CD14-positive monocyte (primary cell): ENCODE results near the gene LENG9. TPM values are rescaled to one million over a fixed set of nuclear protein-coding genes. Genes with fewer than 3 reads are reported as not detected.

Experiments used
- DNase-seq, 3 donors: peaks; one replicate each; pipeline ENCODE4 v3.0.0-alpha.2; 2011 to 2022
- H2AFZ ChIP-seq: 2 replicates; pipeline ENCODE4 v1.6.0; 2012; ENCODE audit warnings: mild to moderate bottlenecking, low read depth, low read length, inconsistent platforms; ENCODE audit not compliant: insufficient read depth, poor library complexity, severe bottlenecking
- H3K27ac ChIP-seq, 2 donors: 1 replicate in 1 of 2; 2 replicates in 1 of 2; pipeline ENCODE4 v1.5.1; 2012 to 2013; ENCODE audit warnings: low read length in 2 of 2, control low read depth in 1 of 2, inconsistent platforms in 1 of 2, low read depth in 1 of 2, mild to moderate bottlenecking in 1 of 2
- H3K27me3 ChIP-seq, 2 donors: one replicate each; pipeline versions ENCODE4 v1.6.0 to v1.6.1; 2011 to 2013; ENCODE audit warnings: low read length in 2 of 2; ENCODE audit not compliant: control insufficient read depth in 2 of 2, insufficient read depth in 2 of 2
- H3K36me3 ChIP-seq, 2 donors: replicated peaks in 1 of 2; 1 replicate in 1 of 2; 2 replicates in 1 of 2; pipeline versions ENCODE4 v1.5.1 to v1.6.1; 2012 to 2013; ENCODE audit warnings: low read length in 2 of 2, control low read depth in 1 of 2, inconsistent platforms in 1 of 2, mild to moderate bottlenecking in 1 of 2; ENCODE audit not compliant: insufficient read depth in 2 of 2, control insufficient read depth in 1 of 2
- H3K4me1 ChIP-seq, 2 donors: 1 replicate in 1 of 2; 2 replicates in 1 of 2; pipeline versions ENCODE4 v1.5.1 to v1.6.1; 2012 to 2013; ENCODE audit warnings: low read length in 2 of 2, control low read depth in 1 of 2, inconsistent platforms in 1 of 2, mild to moderate bottlenecking in 1 of 2, moderate library complexity in 1 of 2; ENCODE audit not compliant: insufficient read depth in 2 of 2, control insufficient read depth in 1 of 2
- H3K4me2 ChIP-seq: replicated peaks from 2 replicates; pipeline ENCODE3; 2012; ENCODE audit warnings: low read length, moderate library complexity, mild to moderate bottlenecking; ENCODE audit not compliant: poor library complexity, severe bottlenecking; ENCODE audit errors: extremely low read depth
- H3K4me3 ChIP-seq, 3 experiments: fragments of 200-600 bp in 1 of 3; sonication (generic) in 1 of 3; replicated peaks in 1 of 3; 1 replicate in 2 of 3; 2 replicates in 1 of 3; pipeline ENCODE4 v1.5.1; 2011 to 2013; ENCODE audit warnings: low read length in 3 of 3, mild to moderate bottlenecking in 3 of 3, control low read depth in 2 of 3, low read depth in 2 of 3, inconsistent platforms in 1 of 3, moderate library complexity in 1 of 3
- H3K79me2 ChIP-seq: 2 replicates; pipeline ENCODE4 v1.6.0; 2012; ENCODE audit warnings: mild to moderate bottlenecking, control low read depth, inconsistent platforms, low read length, moderate library complexity; ENCODE audit not compliant: insufficient read depth
- H3K9ac ChIP-seq: 2 replicates; pipeline ENCODE4 v1.6.0; 2017; ENCODE audit warnings: low read length, mild to moderate bottlenecking; ENCODE audit not compliant: insufficient read depth, poor library complexity, severe bottlenecking
- H3K9me3 ChIP-seq, 2 donors: replicated peaks in 1 of 2; 1 replicate in 1 of 2; 2 replicates in 1 of 2; pipeline versions ENCODE4 v1.5.1 to v1.6.1; 2012 to 2013; ENCODE audit warnings: low read length in 2 of 2, control low read depth in 1 of 2; ENCODE audit not compliant: control insufficient read depth in 1 of 2, insufficient read depth in 1 of 2
- H4K20me1 ChIP-seq: 2 replicates; pipeline ENCODE4 v1.6.0; 2012; ENCODE audit warnings: mild to moderate bottlenecking, low read length, control low read depth, moderate library complexity; ENCODE audit not compliant: insufficient read depth
- H3K27ac Mint-ChIP-seq, 7 donors: one replicate each; pipeline ENCODE4 v1.8.0; 2020; ENCODE audit warnings: mild to moderate bottlenecking in 7 of 7, mixed read lengths in 7 of 7, moderate library complexity in 6 of 7, inconsistent platforms in 2 of 7
- H3K27me3 Mint-ChIP-seq, 3 donors: one replicate each; pipeline ENCODE4 v1.8.0; 2021 to 2022; ENCODE audit warnings: low read depth in 3 of 3, mild to moderate bottlenecking in 3 of 3, mixed read lengths in 3 of 3, moderate library complexity in 3 of 3, inconsistent platforms in 1 of 3
- H3K36me3 Mint-ChIP-seq, 2 donors: one replicate each; pipeline ENCODE4 v1.8.0; 2020; ENCODE audit warnings: mixed read lengths in 2 of 2, inconsistent platforms in 1 of 2, mild to moderate bottlenecking in 1 of 2
- H3K4me1 Mint-ChIP-seq: one replicate; pipeline ENCODE4 v1.8.0; 2020; ENCODE audit warnings: mild to moderate bottlenecking, mixed read lengths
- H3K4me3 Mint-ChIP-seq, 2 donors: one replicate each; pipeline ENCODE4 v1.8.0; 2020; ENCODE audit warnings: mild to moderate bottlenecking in 2 of 2, mixed read lengths in 2 of 2, moderate library complexity in 1 of 2
- H3K9me3 Mint-ChIP-seq, 7 donors: one replicate each; pipeline ENCODE4 v1.8.0; 2020 to 2022; ENCODE audit warnings: mixed read lengths in 7 of 7, mild to moderate bottlenecking in 6 of 7, moderate library complexity in 6 of 7, inconsistent platforms in 2 of 7
- CTCF ChIP-seq: fragments of 200-600 bp; IDR thresholded peaks from one replicate; pipeline ENCODE4 v1.8.0; 2022; ENCODE audit warnings: antibody characterized with exemption, mild to moderate bottlenecking
- WGBS: methylation state at CpG from one replicate; pipeline ENCODE4 v1.1.5; 2013; ENCODE audit warnings: missing lambda C conversion rate; ENCODE audit not compliant: insufficient coverage; 5-methylcytosine and 5-hydroxymethylcytosine counted together
- intact Hi-C, 2 donors: fragments of 100-400 bp; cut with micrococcal nuclease; formaldehyde crosslinking; loops; one replicate each; pipeline versions ENCODE4 v1.15.0 to v1.15.1; 2023
- polyA plus RNA-seq, 3 donors: library from polyadenylated mRNA; depleted of rRNA in 1 of 3; unstranded in 2 of 3; stranded (reverse) in 1 of 3; fragments of 300-500 nt in 2 of 3; fragments of >200 nt in 1 of 3; fragmentation: Illumina TruSeq in 2 of 3; gene quantifications; 1 replicate in 2 of 3; 2 replicates in 1 of 3; pipeline ENCODE4 v1.2.3, GENCODE V29; 2012 to 2021

Gene LENG9
- polyA plus RNA-seq, 3 donors: 0.15 to 2.0 TPM; not detected in 1

GRCh38 chr19:54473071-54473891 is 9.7 kb upstream of the LENG9 start, which contains the start of gene CDC42EP5:
Gene CDC42EP5, minus strand, starts transcription at chr19:54473296. Its CDS starts 7,749 bp downstream, at chr19:54465547.
- Histone ChIP-seq H3K79me2 (no peaks in the 10 kb centered on the region), H4K20me1 (peaks cover 5% of the 10 kb centered on the region), H3K4me3 (no peak within 1 kb of the TSS), H3K4me2 (no peak within 1 kb of the TSS), H2AFZ (no peak within 1 kb of the TSS), H3K27ac (no peak within 1 kb of the TSS), H3K9me3 (peaks cover 3 to 21% of the 10 kb centered on the region in 2 donors), H3K36me3 (no peaks in the 10 kb centered on the region), H3K9ac (no peak within 1 kb of the TSS), H3K4me1 (peaks cover 10 to 12% of the 10 kb centered on the region in 2 donors), H3K27me3 (peaks cover 53 to 89% of the 10 kb centered on the region in 2 donors)
- Mint-ChIP-seq H3K4me3 (peak within 1 kb of the TSS in 1 of 2 donors; percentile 86), H3K27ac (peak within 1 kb of the TSS in 1 of 7 donors; percentile 18), H3K36me3 (peaks cover 0 to 3% of the 10 kb centered on the region in 2 donors), H3K9me3 (peaks cover 0 to 30% (median 16%) of the 10 kb centered on the region in 7 donors), H3K4me1 (peaks cover 13% of the 10 kb centered on the region), H3K27me3 (peaks cover 84 to 91% (median 88%) of the 10 kb centered on the region in 3 donors)
- 18% methylated on average over 9 of the region's 14 CpGs for WGBS
- intact Hi-C loops: loop anchor here in 1 of 2 donors (10.0 kb wide), 2 partner anchors 122 to 202 kb away; partner anchors contain the start of gene LILRA1
- DNase-seq: peak in 1 of 3 donors; percentile 59
- TF ChIP-seq CTCF: no peak

GRCh38 chr19:54470991-54471782 is 7.6 kb upstream of the LENG9 start:
- no peak overlapping the region for H3K9ac ChIP-seq
- intact Hi-C loops: loop anchor here in 1 of 2 donors (10.0 kb wide), 2 partner anchors 124 to 204 kb away; partner anchors contain the start of gene LILRA1

More at GRCh38 chr19:54470991-54471782, 7.6 kb upstream of the LENG9 start:
- DNase-seq: peak in 1 of 3 donors; percentile 40
- H4K20me1 ChIP-seq: peaks cover 5% of the 10 kb centered on the region
- Mint-ChIP-seq H3K4me3 (peak overlapping the region; percentile 9 to 85), H3K36me3 (peaks cover 0 to 3% of the 10 kb centered on the region in 2 donors), H3K27ac (no peak overlapping the region), H3K4me1 (peaks cover 13% of the 10 kb centered on the region), H3K27me3 (peaks cover 70 to 87% (median 81%) of the 10 kb centered on the region in 3 donors), H3K9me3 (peaks cover 0 to 28% (median 11%) of the 10 kb centered on the region in 7 donors)
- H3K36me3 ChIP-seq: no peaks in the 10 kb centered on the region
- H3K4me3 ChIP-seq: no peak overlapping the region
- peaks cover 10 to 12% of the 10 kb centered on the region in 2 donors for H3K4me1 ChIP-seq
- no peak for TF ChIP-seq CTCF
- peaks cover 38 to 82% of the 10 kb centered on the region in 2 donors for H3K27me3 ChIP-seq
- H3K9me3 ChIP-seq: peaks cover 3 to 12% of the 10 kb centered on the region in 2 donors
- WGBS: under 1% methylated on average over 48 of the region's 60 CpGs
- H3K27ac ChIP-seq: no peak overlapping the region
- H3K79me2 ChIP-seq: no peaks in the 10 kb centered on the region
- no peak overlapping the region for H2AFZ ChIP-seq
- no peak overlapping the region for H3K4me2 ChIP-seq
